Loucy (cell line): ENCODE results near the gene SPANXN1.
A peak's percentile ranks its signal among the peaks of the same experiment; 100 is the strongest.
"Not testable (repeated sequence)": the region's sequence is repeated elsewhere in the genome, so short reads cannot be mapped to it uniquely, and the experiment has no call there.

ENCODE experiments used
- H2AFZ ChIP-seq: fragments of 200-600 bp; sonication (generic); 2 replicates; pipeline ENCODE4 v1.6.0; 2016; ENCODE audit warnings: antibody characterized with exemption, mild to moderate bottlenecking, low read length, moderate library complexity
- H3F3A ChIP-seq: fragments of 200-600 bp; 2 replicates; pipeline ENCODE4 v1.6.0; 2016; ENCODE audit warnings: antibody characterized with exemption, low read depth, mild to moderate bottlenecking
- H3K27me3 ChIP-seq: fragments of 200-600 bp; sonication (generic); 2 replicates; pipeline ENCODE4 v1.6.1; 2014; ENCODE audit warnings: low read length, mild to moderate bottlenecking; ENCODE audit not compliant: insufficient read depth, poor library complexity, severe bottlenecking
- H3K36me3 ChIP-seq: fragments of 200-600 bp; sonication (generic); 2 replicates; pipeline ENCODE4 v1.6.1; 2016; ENCODE audit warnings: low read length; ENCODE audit not compliant: insufficient read depth
- H3K4me1 ChIP-seq: fragments of 200-600 bp; sonication (generic); 2 replicates; pipeline ENCODE4 v1.5.1; 2014; ENCODE audit warnings: low read length, mild to moderate bottlenecking; ENCODE audit not compliant: insufficient read depth, poor library complexity, severe bottlenecking
- H3K4me2 ChIP-seq: fragments of 200-600 bp; sonication (generic); 2 replicates; pipeline ENCODE4 v1.6.0; 2014; ENCODE audit warnings: antibody characterized with exemption, low read length, low read depth, mild to moderate bottlenecking; ENCODE audit not compliant: poor library complexity, severe bottlenecking
- H3K4me3 ChIP-seq: fragments of 200-600 bp; sonication (generic); 2 replicates; pipeline ENCODE4 v1.5.1; 2014; ENCODE audit warnings: low read length, mild to moderate bottlenecking, mixed read lengths; ENCODE audit not compliant: poor library complexity, severe bottlenecking
- H3K79me2 ChIP-seq: fragments of 200-600 bp; sonication (generic); 2 replicates; pipeline ENCODE4 v1.6.1; 2014; ENCODE audit warnings: low read length; ENCODE audit not compliant: insufficient read depth
- H3K9ac ChIP-seq: fragments of 200-600 bp; sonication (generic); 2 replicates; pipeline ENCODE4 v1.6.0; 2014; ENCODE audit warnings: mild to moderate bottlenecking, low read depth, low read length, moderate library complexity; ENCODE audit not compliant: poor library complexity, severe bottlenecking
- H3K9me2 ChIP-seq: fragments of 200-600 bp; sonication (generic); replicated peaks from 2 replicates; pipeline ENCODE4 v1.6.1; 2016; ENCODE audit warnings: low read depth, low read length, mixed read lengths
- H3K9me3 ChIP-seq: fragments of 200-600 bp; sonication (generic); 2 replicates; pipeline ENCODE4 v1.6.1; 2014; ENCODE audit warnings: mild to moderate bottlenecking, antibody characterized with exemption, low read length, low read depth; ENCODE audit not compliant: insufficient read depth
- H4K20me1 ChIP-seq: fragments of 200-600 bp; sonication (generic); 2 replicates; pipeline ENCODE4 v1.6.0; 2014; ENCODE audit warnings: antibody characterized with exemption, low read length, mild to moderate bottlenecking; ENCODE audit not compliant: insufficient read depth, poor library complexity, severe bottlenecking
- EZH2phosphoT487 ChIP-seq: fragments of 200-600 bp; IDR thresholded peaks from 2 replicates; pipeline ENCODE4 v1.6.1; 2018; ENCODE audit warnings: antibody characterized with exemption, mild to moderate bottlenecking, moderate library complexity, borderline replicate concordance
- TF ChIP-seq, protein P1 (sequence below): fragments of 200-600 bp; sonication (generic); conservative IDR thresholded peaks from 2 replicates; pipeline ENCODE4 v1.5.1; 2014; ENCODE audit warnings: mild to moderate bottlenecking, antibody characterized with exemption, low read length

SPANXN1 gene, protein sequence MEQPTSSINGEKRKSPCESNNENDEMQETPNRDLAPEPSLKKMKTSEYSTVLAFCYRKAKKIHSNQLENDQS

DNA sequence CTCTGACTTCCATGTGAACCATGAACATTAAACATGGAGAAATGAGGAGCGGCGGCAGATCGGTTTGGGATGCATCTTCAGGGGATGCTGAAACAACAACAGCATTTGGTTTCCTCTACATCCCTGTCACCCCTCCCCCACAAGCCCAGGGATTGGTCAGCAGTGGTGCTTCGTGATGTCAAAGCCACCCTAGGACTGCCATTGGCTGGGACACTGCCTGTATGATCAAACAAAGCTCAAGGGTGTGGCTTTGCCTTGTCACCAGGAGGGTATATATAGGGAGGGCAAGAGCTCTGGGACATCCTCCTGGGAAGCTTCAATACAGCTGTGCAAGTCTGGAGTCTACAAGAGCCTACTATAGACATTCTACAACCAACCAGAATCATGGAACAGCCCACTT, at the start of gene SPANXN1:
TSS of gene SPANXN1 (plus strand) at position 301 of the 400 bp plus-strand sequence. CDS start at position 385, 84 bp downstream.
- H3K4me3 ChIP-seq, H3K9me3 ChIP-seq, H3K27me3 ChIP-seq, H3K9me2 ChIP-seq, H3K9ac ChIP-seq, H3K4me2 ChIP-seq, H3F3A ChIP-seq, H2AFZ ChIP-seq, H4K20me1 ChIP-seq, H3K36me3 ChIP-seq, H3K4me1 ChIP-seq, H3K79me2 ChIP-seq: not testable (repeated sequence)

DNA sequence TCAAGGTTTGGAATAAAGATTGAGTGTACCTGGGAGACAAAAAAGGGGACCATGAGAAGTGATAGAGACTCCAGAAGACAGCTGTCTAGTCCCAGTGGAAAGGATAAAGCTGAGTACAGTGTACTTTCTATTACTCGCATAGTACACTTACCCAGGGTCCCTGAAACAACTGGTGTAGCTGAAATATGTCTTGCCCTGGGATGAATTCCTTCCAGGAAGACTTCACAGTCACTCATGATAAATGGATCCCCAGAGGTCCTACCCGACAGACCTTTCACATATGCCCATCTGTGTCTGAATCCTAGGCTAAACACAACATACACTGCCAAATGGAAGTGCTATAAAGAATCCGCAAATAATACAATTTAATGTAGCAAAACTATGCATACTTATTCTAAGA, 48.2 kb upstream of the SPANXN1 start:
- TF ChIP-seq EZH2phosphoT487, result no peak
- TF ChIP-seq, protein P1, sequence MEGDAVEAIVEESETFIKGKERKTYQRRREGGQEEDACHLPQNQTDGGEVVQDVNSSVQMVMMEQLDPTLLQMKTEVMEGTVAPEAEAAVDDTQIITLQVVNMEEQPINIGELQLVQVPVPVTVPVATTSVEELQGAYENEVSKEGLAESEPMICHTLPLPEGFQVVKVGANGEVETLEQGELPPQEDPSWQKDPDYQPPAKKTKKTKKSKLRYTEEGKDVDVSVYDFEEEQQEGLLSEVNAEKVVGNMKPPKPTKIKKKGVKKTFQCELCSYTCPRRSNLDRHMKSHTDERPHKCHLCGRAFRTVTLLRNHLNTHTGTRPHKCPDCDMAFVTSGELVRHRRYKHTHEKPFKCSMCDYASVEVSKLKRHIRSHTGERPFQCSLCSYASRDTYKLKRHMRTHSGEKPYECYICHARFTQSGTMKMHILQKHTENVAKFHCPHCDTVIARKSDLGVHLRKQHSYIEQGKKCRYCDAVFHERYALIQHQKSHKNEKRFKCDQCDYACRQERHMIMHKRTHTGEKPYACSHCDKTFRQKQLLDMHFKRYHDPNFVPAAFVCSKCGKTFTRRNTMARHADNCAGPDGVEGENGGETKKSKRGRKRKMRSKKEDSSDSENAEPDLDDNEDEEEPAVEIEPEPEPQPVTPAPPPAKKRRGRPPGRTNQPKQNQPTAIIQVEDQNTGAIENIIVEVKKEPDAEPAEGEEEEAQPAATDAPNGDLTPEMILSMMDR, result no peak
- Histone ChIP-seq H3K4me2 (no peak overlapping the region), H3K9ac (no peak overlapping the region), H3K9me3 (no peaks in the 10 kb centered on the region), H2AFZ (no peak overlapping the region), H3K4me3 (no peak overlapping the region), H3K4me1 (no peaks in the 10 kb centered on the region), H4K20me1 (no peaks in the 10 kb centered on the region), H3K27me3 (no peaks in the 10 kb centered on the region), H3K9me2 (no peaks in the 10 kb centered on the region), H3K79me2 (no peaks in the 10 kb centered on the region), H3K36me3 (no peaks in the 10 kb centered on the region), H3F3A (no peaks in the 10 kb centered on the region)

DNA sequence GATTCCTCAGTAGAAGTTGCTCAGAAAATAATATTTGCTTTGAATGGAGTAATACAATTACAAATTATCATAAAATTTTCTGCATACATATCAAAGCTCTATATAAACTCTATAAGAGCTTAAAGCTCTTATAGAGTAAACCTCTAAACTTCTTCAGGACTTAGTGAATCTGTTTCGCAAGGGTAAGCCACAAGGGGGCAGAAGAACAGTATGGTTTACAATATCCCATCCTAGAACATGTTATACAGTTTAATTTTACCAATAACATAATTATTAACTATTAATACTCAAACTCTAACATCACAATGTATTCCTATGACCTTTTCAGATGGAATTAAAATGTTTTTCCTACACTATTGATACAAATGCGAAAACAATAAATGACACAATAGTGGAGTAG, 33.8 kb upstream of the SPANXN1 start:
- no peak for TF ChIP-seq EZH2phosphoT487
- TF ChIP-seq, protein P1, result peak; percentile 52

DNA sequence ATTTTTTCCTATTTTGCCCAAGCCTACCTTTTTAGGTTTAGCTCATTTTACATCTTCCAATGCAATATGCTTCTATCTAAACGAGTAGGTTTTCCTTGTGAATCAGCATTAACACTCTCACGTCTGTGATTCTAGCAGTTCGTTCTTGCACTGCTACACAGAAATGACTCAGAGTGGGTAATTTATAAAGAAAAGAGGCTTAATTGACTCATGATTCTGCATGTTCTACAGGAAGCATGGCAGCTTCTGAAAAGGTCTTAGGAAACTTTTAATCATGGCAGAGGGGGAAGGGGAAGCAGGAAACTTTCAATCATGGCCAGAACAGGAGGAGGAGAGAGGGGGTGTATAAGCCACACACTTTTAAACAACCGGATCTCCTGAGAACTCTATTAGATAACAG, 44.9 kb downstream of the SPANXN1 start:
- no peaks in the 10 kb centered on the region for H3K79me2 ChIP-seq
- TF ChIP-seq, protein P1, result no peak
- TF ChIP-seq EZH2phosphoT487, result no peak
- no peaks in the 10 kb centered on the region for H4K20me1 ChIP-seq
- H3K9ac ChIP-seq, result no peak overlapping the region
- no peaks in the 10 kb centered on the region for H3K4me1 ChIP-seq
- no peaks in the 10 kb centered on the region for H3K9me3 ChIP-seq
- H3K4me2 ChIP-seq, result no peak overlapping the region
- H3K36me3 ChIP-seq, result no peaks in the 10 kb centered on the region
- no peak overlapping the region for H2AFZ ChIP-seq
- H3K27me3 ChIP-seq, result no peaks in the 10 kb centered on the region
- no peak overlapping the region for H3K4me3 ChIP-seq
- no peaks in the 10 kb centered on the region for H3F3A ChIP-seq
- no peaks in the 10 kb centered on the region for H3K9me2 ChIP-seq

More for the DNA sequence above, 33.8 kb upstream of the SPANXN1 start:
- no peak overlapping the region for H3K4me2 ChIP-seq
- H2AFZ ChIP-seq, result no peak overlapping the region
- no peaks in the 10 kb centered on the region for H3K9me2 ChIP-seq
- no peaks in the 10 kb centered on the region for H3K27me3 ChIP-seq
- no peak overlapping the region for H3K4me3 ChIP-seq
- no peak overlapping the region for H3K9ac ChIP-seq
- H3K9me3 ChIP-seq, result no peaks in the 10 kb centered on the region
- no peaks in the 10 kb centered on the region for H3K36me3 ChIP-seq
- H4K20me1 ChIP-seq, result no peaks in the 10 kb centered on the region
- no peaks in the 10 kb centered on the region for H3K79me2 ChIP-seq
- no peaks in the 10 kb centered on the region for H3K4me1 ChIP-seq
- no peaks in the 10 kb centered on the region for H3F3A ChIP-seq
